SK-MEL-5 (cell line): ENCODE results near the gene NCAPG. TPM values are rescaled to one million over a fixed set of nuclear protein-coding genes. Genes with fewer than 3 reads are reported as not detected.
"Not testable (repeated sequence)": the region's sequence is repeated elsewhere in the genome, so short reads cannot be mapped to it uniquely, and the experiment has no call there.

Source experiments
- DNase-seq: peaks from one replicate; pipeline ENCODE4 v3.0.0-alpha.2; 2016; ENCODE audit warnings: low read depth, low spot score
- in situ Hi-C: cut with HindIII; loops from 2 replicates; pipeline ENCODE4 v1.10.0; 2016; ENCODE audit warnings: low sequenced_read_pairs, high pct_unique_total_duplicates, low pct_unique_long_range_greater_than_20kb
- total RNA-seq: library from RNA; depleted of rRNA; stranded (reverse); fragments of >200 nt; shearing (Covaris generic); gene quantifications from 2 replicates; pipeline ENCODE4 v1.2.3, GENCODE V29; 2014; rRNA removed

The NCAPG gene
- total RNA-seq, 1 experiment from 2014 or later = 41.3 TPM

DNA sequence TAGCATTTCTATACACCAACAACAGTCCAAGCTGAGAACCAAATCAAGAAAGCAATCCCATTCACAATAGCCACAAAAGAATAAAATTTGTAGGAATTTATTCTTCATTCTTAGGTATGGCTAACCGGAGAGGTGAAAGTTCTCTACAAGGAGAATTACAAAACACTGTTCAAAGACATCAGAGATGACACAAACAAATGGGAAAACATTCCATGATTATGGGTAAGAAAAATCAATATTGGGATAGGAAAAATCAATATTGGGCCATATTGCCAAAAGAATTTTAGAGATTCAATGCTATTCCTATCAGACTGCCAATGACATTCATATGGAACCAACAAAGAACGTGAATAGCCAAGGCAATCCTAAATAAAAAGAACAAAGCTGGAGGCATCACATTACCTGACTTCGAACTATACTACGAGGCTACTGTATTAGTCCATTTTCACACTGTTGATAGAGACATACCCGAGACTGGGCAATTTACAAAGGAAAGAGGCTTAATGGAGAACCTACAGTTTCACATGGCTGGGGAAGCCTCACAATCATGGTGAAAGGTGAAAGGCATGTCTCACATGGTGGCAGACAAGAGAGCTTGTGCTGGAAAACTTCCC is 49.1 kb downstream of the NCAPG start:
- DNase-seq = no peak
- in situ Hi-C loops = no loop called here

DNA sequence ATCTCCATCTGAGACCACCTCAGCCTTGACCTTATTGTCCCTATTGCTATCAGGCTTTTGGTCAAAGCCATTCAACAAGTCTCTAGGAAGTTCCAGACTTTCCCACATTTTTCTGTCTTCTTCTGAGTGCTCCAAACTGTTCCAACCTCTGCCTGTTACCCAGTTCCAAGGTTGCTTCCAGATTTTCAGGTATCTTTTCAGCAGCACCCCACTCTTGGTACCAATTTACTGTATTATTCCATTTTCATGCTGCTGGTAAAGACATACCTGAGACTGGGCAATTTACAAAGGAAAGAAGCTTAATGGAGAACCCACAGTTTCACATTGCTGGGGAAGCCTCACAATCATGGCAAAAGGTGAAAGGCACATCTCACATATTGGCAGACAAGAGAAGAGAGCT is 51.1 kb downstream of the NCAPG start:
- DNase-seq, in situ Hi-C loops: not testable (repeated sequence)

DNA sequence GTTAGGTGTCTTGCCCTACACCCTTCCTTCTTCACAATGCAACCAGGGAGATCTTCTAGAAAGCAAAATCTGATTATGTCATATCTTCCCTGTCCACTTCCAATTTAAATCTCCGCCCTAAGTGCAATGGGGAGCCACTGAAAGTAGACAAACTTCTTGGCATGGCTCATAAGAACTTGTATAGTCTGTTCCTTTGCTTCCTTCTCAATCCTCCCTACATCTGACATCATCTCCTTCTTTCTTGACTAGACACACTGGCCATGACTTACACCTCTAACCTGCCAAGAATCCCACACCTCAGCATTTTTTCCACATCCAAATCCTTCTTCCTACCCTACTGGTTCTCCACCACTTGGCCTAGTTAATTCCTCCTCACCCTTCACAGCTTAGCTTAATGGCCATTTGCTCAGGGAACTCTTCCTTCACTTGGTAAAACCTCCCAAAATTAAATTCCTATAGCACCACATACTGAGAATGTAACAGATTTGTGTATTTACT is 55.1 kb downstream of the NCAPG start:
- in situ Hi-C loops = no loop called here
- no peak for DNase-seq

DNA sequence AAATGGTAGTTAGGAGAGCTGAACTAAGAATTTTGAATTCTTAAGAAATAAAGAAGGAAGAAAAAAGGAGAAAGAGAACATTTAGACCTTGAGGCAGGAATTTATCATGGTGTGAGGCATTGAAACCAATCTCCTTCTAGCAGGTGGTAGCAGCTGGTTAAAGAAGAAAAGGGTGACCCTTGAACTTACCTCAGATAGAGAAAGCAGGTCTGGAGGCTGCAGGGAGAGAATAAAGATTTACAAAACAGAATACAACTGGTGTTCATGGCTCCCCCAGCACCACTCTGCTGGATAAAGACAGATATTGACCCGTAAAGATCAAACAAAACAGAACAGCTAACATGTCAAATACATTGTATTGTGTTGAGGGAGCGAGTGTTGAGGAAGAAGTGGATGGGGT is 56.0 kb downstream of the NCAPG start:
- no peak for DNase-seq
- in situ Hi-C loops = no loop called here

DNA sequence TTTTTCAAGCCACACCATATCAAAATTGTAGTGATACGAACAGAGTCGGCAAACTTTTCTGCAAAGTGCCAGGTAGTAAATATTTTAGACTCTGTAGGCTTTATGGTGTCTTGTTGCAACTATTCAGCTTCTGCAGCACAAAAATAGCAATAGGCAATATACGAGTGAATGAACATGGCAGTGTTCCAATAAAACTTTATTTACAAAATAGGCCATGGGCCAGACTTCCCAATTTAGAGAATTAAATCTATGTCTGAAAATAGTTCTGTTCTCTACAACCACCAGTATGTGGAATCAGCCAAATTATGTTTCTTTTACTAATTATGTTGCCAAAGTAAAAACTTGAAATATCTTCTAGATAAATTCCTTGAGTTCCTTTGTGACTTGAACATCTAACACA is 56.5 kb downstream of the NCAPG start:
- in situ Hi-C loops = no loop called here
- no peak for DNase-seq

DNA sequence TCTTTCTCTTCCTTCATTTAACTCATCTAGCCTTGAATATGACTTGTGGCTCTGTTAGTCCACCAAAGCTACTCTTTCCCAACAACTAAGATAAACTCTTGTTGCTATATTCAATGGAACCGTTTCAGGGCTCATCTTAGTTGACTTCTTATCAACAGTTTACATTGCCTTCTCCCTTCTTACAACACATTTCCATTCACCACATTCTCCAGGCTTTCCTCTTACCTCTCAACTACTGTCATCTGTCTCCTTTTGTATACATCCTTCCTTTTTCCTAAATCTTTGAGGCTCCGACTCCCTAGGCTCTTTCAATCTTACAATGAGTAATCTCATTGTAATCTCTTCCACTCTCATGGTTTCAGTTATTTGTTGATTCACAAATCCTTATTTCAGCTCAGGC is 58.5 kb downstream of the NCAPG start:
- in situ Hi-C loops = no loop called here
- DNase-seq = no peak

DNA sequence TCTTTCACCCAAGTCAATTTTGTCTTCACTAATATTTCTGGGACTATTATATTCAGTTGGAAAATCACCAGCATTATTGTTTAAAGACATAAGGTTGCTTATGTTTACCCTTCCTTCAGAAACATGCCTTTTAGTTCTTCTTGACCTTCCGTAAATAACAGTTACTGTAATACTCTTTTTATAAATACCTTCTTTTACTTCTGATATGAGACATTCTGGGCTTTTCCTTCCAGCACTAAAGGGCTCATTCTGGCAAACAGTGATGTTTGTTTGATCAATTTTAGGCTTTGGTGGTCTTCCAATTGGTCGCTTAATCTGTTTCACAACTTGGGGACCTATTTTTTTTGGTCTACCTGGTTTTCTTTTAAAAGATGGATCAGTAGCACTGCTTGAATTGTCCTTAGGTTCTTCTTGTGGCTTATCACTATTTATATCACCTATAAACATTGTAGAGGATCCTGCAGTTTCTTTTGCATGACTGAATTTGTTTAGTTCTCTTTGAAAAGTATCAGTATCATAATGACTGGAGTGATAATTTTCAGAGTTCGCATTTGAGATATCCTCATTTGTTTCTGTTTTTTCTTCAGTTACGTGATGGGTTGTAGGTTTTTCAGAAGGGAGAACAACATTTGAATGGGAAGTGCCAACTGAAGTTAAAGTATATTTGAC is 64.8 kb downstream of the NCAPG start:
- no peak for DNase-seq
- in situ Hi-C loops = no loop called here

DNA sequence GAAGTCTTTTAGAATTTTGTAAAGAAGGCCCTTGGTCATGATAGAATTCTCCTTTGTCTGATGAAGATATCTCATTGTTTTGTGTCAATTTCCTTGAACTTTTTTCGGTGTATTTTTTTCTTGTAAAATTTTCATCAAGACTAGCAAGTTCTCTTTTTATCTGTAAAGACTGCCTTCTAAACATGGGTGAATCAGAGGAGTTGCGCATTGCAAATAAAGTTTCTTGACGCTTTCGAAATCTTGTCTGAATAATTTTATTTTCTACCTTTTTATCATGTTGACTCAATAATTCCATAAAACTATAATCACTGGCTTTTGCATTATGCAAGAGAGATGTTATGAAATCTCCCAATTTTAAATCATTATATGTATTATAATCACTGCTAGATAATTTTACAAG is 66.2 kb downstream of the NCAPG start:
- in situ Hi-C loops = no loop called here
- DNase-seq = no peak

DNA sequence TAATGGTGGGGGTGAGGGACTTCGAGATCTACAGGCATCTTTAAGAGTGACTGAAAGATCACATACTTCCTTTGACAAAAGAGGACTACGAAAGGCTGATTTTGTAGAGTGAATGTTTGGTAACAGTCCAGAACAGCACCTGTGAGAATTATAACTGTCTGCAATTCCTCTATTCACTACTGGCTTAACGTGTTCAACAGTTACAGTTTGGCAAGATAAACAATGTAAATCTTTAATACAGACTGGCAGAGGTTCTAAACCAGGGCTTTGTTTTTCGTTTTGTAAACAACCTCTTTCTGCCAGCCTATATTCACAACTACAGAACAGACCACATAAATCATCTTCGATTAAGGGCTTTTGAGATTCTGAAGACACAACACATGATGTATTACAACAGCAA is 66.9 kb downstream of the NCAPG start:
- no peak for DNase-seq
- in situ Hi-C loops = no loop called here

DNA sequence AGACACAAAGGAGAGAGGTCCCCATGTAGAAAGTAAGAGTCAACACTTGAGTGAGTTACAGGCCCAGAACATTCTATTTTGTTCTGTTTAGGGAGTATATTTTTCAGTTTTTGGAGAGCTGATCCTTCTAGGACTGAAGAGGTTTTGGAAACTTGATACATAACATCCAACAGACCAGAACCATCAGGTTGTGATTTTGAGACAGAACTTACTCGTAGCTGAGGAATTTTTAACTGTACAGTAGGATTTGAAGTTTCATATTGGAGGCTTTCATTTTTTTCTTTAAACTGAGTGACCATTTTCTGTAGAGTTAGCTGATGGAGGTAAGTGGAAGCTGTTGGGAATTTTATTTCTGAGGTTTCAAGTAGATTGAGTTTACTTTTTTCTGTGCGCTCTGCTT is 73.3 kb downstream of the NCAPG start:
- DNase-seq = no peak
- in situ Hi-C loops = no loop called here

DNA sequence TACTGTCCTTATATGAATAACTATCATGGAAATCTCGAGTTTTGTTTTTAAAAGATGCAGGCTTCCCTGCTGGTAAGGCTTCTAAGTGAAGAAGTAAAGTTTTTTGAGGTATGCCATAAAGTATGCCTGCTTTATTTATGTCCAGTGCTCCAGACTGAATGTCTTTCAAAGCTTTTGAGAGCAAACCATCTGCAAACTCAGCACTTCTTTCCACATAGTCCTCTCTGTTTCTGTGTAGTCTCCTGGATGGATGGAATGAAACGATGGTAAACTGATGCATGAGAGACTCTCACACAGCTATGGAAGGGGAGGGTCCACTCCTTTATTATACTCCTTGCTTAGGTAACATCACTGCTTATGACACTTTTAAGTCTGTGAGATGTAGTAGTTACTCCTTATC is 73.7 kb downstream of the NCAPG start:
- no peak for DNase-seq

DNA sequence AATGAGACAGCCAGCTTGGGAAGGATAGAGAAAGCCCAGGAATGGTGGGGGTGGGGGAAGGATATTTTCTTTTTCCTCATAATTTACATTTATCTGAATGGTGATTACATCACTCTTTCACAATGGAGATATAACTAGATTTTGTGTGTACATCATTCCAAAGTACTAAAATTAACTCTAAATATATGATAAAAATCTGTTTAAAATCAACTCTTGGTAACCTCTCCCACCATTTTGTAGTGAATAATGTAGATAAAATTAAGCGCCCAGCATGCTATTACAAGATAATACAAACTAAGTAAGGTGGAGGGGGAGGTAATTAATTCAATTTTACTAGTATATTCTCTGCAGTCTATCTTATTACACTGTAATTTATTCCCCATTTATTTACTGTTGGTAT is 78.9 kb downstream of the NCAPG start:
- in situ Hi-C loops = no loop called here
- DNase-seq = no peak

More for the DNA sequence above, 73.7 kb downstream of the NCAPG start:
- in situ Hi-C loops = no loop called here

DNA sequence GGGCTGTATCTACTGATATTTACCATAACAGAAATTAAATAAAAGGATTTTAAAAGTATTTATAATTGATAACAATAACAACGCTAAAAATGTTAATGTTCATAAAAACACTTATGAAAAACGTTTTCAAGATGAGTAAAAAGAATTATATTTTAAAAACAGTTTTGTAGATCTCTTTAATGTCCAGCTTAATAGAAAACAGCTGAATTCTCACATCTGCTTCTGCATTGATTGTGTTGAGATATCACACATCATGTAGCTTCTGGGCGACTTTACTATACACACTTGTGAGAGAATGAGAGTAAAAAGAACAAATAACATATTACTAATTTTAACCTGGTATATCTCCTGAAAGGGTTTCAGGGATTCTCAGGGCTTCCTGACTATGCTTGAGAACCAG is 83.6 kb downstream of the NCAPG start:
- no peak for DNase-seq
- in situ Hi-C loops = no loop called here

Other genes with a start within 250 kb of the NCAPG start
- 90.2 and 96.7 TPM in 2 replicates for gene LAP3, start 233.8 kb upstream of the NCAPG start, total RNA-seq
- gene MED28, start 196.3 kb upstream of the NCAPG start, total RNA-seq = 11.8 and 15.5 TPM in 2 replicates
- not detected in 2 replicates for gene FAM184B, start 29.4 kb upstream of the NCAPG start, total RNA-seq
- 44.3 and 51.4 TPM in 2 replicates for gene DCAF16, start 222 bp upstream of the NCAPG start, total RNA-seq
- gene LCORL, start 210.8 kb downstream of the NCAPG start, total RNA-seq = 9.3 and 16.3 TPM in 2 replicates